ENCODE data around the gene MEST. TPM values are rescaled to one million over a fixed set of nuclear protein-coding genes. Genes with fewer than 3 reads are reported as not detected.
A peak's percentile ranks its signal among the peaks of the same experiment; 100 is the strongest.
"Not testable (repeated sequence)": the region's sequence is repeated elsewhere in the genome, so short reads cannot be mapped to it uniquely, and the experiment has no call there.

MEST gene
- total and polyA plus RNA-seq, 7 experiments from 2014 or later: 1.6 to 8.7 (median 4.6) TPM

DNA sequence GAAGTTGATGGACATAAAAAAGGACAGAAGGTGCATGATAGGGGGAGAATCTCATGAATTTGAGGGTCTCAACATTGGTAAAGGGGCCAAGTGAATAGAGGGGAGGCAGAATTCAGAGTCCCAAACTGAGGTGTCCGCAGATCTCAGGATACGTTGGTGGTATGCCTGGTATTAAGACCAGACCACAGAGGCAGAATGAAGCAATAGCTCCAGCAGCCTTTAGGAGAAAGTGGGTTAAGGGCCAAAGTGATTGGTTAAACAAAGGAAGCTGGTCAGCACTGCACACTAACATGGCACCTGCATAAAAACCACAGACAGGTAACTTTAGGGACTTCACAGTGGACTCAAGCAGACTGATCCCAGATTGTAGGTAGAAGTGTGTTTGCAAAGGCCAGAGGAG, 37.5 kb downstream of the MEST start:
- ChIA-PET CTCF (no interaction called here), POLR2A (no interaction called here)
- no peaks in the 10 kb centered on the region for H3K27me3 Mint-ChIP-seq
- H3K27ac ChIP-seq (ENCODE audit: low read depth, low read length): no peak overlapping the region
- ATAC-seq: no peak
- H3K4me1 ChIP-seq (ENCODE audit: control insufficient read depth in 2 of 2, insufficient read depth in 2 of 2, low read length in 2 of 2): no peaks in the 10 kb centered on the region
- no peaks in the 10 kb centered on the region for H3K9me3 Mint-ChIP-seq
- no peak for DNase-seq
- no peaks in the 10 kb centered on the region for H3K27me3 ChIP-seq (ENCODE audit: control insufficient read depth in 2 of 2, insufficient read depth in 2 of 2, low read length in 2 of 2)
- peaks cover 0 to 14% (median 0%) of the 10 kb centered on the region in 3 experiments for H3K36me3 ChIP-seq (ENCODE audit: control insufficient read depth in 2 of 3, insufficient read depth in 3 of 3, low read length in 3 of 3)
- peaks cover 0 to 4% (median 0%) of the 10 kb centered on the region in 7 donors for H3K4me1 Mint-ChIP-seq
- no peak overlapping the region for H3K4me3 ChIP-seq (ENCODE audit: low read length)
- no peak overlapping the region for H3K4me3 Mint-ChIP-seq
- no peaks in the 10 kb centered on the region for H3K9me3 ChIP-seq (ENCODE audit: control insufficient read depth in 2 of 3, low read length in 3 of 3)
- peak overlapping the region in 1 of 9 donors; percentile 30 for H3K27ac Mint-ChIP-seq
- peaks cover 0 to 25% (median 17%) of the 10 kb centered on the region in 5 donors for H3K36me3 Mint-ChIP-seq
- intact Hi-C loops (cut with micrococcal nuclease): no loop called here

DNA sequence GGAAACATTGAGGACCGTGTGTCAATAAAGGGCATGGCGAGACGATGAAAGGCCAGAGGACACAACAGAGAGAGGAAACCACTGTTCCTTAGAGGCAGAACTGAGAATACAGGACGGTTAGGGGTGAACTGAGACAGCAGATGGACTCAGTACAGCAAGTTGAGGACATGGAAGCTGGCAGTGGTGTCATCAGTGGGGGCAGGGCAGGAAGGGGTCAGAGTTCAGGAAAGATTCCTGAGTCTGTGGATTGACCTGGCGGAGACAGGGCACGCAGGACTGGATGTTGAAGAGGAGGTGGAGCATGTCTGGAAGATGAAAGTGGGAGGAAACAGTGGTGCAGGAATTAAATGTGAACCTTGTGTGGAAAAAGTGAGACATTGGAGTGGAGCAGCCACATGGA, 46.0 kb downstream of the MEST start:
- POLR2A ChIA-PET; H3K27me3 Mint-ChIP-seq; H3K9me3 Mint-ChIP-seq; H3K27ac Mint-ChIP-seq; H3K27ac ChIP-seq (ENCODE audit: low read depth, low read length); H3K4me1 ChIP-seq (ENCODE audit: control insufficient read depth in 2 of 2, insufficient read depth in 2 of 2, low read length in 2 of 2); H3K4me3 Mint-ChIP-seq; H3K36me3 Mint-ChIP-seq; intact Hi-C loops (cut with micrococcal nuclease); H3K9me3 ChIP-seq (ENCODE audit: control insufficient read depth in 2 of 3, low read length in 3 of 3); H3K4me3 ChIP-seq (ENCODE audit: low read length); H3K27me3 ChIP-seq (ENCODE audit: control insufficient read depth in 2 of 2, insufficient read depth in 2 of 2, low read length in 2 of 2); H3K4me1 Mint-ChIP-seq; H3K36me3 ChIP-seq (ENCODE audit: control insufficient read depth in 2 of 3, insufficient read depth in 3 of 3, low read length in 3 of 3); ATAC-seq; CTCF ChIA-PET; DNase-seq: not testable (repeated sequence)

DNA sequence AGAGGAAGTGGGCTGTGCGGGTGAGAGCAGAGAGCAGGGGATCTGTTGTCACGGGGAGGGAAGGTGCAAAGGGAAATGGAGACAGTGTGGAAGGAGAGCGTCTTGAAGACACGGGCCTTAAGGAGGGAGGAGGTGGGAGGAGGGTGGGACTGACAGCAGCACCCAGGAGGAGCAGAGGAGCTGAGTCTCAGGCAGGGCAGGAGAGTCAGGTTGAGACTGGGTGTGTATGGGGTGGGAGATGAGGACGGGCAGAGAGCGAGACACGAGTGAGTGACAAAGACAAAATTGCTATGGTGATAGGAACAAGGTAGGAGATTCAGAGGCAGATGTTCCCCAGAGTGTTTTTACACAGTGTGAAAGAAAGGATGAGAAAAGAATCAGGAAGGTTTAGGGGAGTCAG, 49.4 kb downstream of the MEST start:
- not testable (repeated sequence) for H3K4me1 Mint-ChIP-seq
- peak overlapping the region in 1 of 9 donors; percentile 6 for H3K27ac Mint-ChIP-seq

DNA sequence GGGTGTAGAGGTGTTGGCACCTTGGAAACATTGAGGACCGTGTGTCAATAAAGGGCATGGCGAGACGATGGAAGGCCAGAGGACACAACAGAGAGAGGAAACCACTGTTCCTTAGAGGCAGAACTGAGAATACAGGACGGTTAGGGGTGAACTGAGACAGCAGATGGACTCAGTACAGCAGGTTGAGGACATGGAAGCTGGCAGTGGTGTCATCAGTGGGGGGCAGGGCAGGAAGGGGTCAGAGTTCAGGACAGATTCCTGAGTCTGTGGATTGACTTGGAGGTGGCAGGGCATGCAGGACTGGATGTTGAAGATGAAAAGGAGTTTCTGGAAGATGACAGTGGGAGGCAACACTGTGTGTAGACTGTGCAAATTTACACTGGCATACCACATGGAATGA, 50.4 kb downstream of the MEST start:
- H3K9me3 ChIP-seq (ENCODE audit: control insufficient read depth in 2 of 3, low read length in 3 of 3); H3K36me3 ChIP-seq (ENCODE audit: control insufficient read depth in 2 of 3, insufficient read depth in 3 of 3, low read length in 3 of 3); H3K4me1 Mint-ChIP-seq; POLR2A ChIA-PET; H3K9me3 Mint-ChIP-seq; ATAC-seq; H3K4me3 Mint-ChIP-seq; H3K4me3 ChIP-seq (ENCODE audit: low read length); H3K27me3 Mint-ChIP-seq; H3K27ac ChIP-seq (ENCODE audit: low read depth, low read length); H3K27ac Mint-ChIP-seq; CTCF ChIA-PET; intact Hi-C loops (cut with micrococcal nuclease); DNase-seq; H3K27me3 ChIP-seq (ENCODE audit: control insufficient read depth in 2 of 2, insufficient read depth in 2 of 2, low read length in 2 of 2); H3K4me1 ChIP-seq (ENCODE audit: control insufficient read depth in 2 of 2, insufficient read depth in 2 of 2, low read length in 2 of 2): not testable (repeated sequence)
- peaks cover 0 to 24% (median 4%) of the 10 kb centered on the region in 5 donors for H3K36me3 Mint-ChIP-seq

More for the DNA sequence above, 49.4 kb downstream of the MEST start:
- peaks cover 0 to 19% (median 5%) of the 10 kb centered on the region in 5 donors for H3K36me3 Mint-ChIP-seq
- H3K36me3 ChIP-seq (ENCODE audit: control insufficient read depth in 2 of 3, insufficient read depth in 3 of 3, low read length in 3 of 3); POLR2A ChIA-PET; H3K4me3 Mint-ChIP-seq; H3K9me3 ChIP-seq (ENCODE audit: control insufficient read depth in 2 of 3, low read length in 3 of 3); H3K9me3 Mint-ChIP-seq; H3K27me3 Mint-ChIP-seq; CTCF ChIA-PET; H3K27ac ChIP-seq (ENCODE audit: low read depth, low read length); ATAC-seq; H3K4me3 ChIP-seq (ENCODE audit: low read length); intact Hi-C loops (cut with micrococcal nuclease); DNase-seq; H3K27me3 ChIP-seq (ENCODE audit: control insufficient read depth in 2 of 2, insufficient read depth in 2 of 2, low read length in 2 of 2); H3K4me1 ChIP-seq (ENCODE audit: control insufficient read depth in 2 of 2, insufficient read depth in 2 of 2, low read length in 2 of 2): not testable (repeated sequence)

DNA sequence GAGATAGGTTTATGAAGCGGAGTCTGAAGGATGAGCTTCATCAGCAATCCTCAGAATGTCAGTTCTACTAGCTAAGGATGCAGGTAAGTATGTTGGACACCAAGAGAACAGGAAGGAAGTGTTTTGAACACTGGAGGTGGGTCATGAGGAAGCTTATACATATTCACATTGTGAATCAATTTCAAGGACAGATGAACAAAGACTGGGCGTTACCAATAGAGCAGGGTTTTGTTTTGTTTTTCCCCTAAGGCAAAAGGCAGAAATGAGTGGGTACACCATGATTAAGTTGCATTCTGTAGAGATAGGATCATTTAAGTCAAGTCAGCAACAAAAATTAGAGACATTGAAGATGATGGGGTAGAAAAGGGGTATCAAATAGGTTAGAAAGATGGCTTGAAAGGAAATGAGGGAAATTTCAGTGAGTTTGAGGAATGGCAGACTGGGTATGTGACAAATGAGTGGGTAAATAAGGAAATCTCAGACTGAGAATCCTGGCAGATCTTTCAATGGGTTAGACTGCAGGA, 51.7 kb downstream of the MEST start:
- no peaks in the 10 kb centered on the region for H3K27me3 Mint-ChIP-seq
- Histone ChIP-seq H3K36me3 (ENCODE audit: control insufficient read depth in 2 of 3, insufficient read depth in 3 of 3, low read length in 3 of 3) (peaks cover 0 to 6% (median 0%) of the 10 kb centered on the region in 3 experiments), H3K27ac (ENCODE audit: low read depth, low read length) (no peak overlapping the region), H3K4me3 (ENCODE audit: low read length) (no peak overlapping the region), H3K4me1 (ENCODE audit: control insufficient read depth in 2 of 2, insufficient read depth in 2 of 2, low read length in 2 of 2) (no peaks in the 10 kb centered on the region), H3K9me3 (ENCODE audit: control insufficient read depth in 2 of 3, low read length in 3 of 3) (no peaks in the 10 kb centered on the region), H3K27me3 (ENCODE audit: control insufficient read depth in 2 of 2, insufficient read depth in 2 of 2, low read length in 2 of 2) (no peaks in the 10 kb centered on the region)
- no peak overlapping the region for H3K4me3 Mint-ChIP-seq
- intact Hi-C loops (cut with micrococcal nuclease): no loop called here
- no peaks in the 10 kb centered on the region for H3K9me3 Mint-ChIP-seq
- POLR2A ChIA-PET: no interaction called here
- H3K36me3 Mint-ChIP-seq: peaks cover 0 to 29% (median 5%) of the 10 kb centered on the region in 5 donors
- H3K27ac Mint-ChIP-seq: no peak overlapping the region
- no peak for ATAC-seq
- no peaks in the 10 kb centered on the region for H3K4me1 Mint-ChIP-seq
- no peak for DNase-seq
- CTCF ChIA-PET: no interaction called here

DNA sequence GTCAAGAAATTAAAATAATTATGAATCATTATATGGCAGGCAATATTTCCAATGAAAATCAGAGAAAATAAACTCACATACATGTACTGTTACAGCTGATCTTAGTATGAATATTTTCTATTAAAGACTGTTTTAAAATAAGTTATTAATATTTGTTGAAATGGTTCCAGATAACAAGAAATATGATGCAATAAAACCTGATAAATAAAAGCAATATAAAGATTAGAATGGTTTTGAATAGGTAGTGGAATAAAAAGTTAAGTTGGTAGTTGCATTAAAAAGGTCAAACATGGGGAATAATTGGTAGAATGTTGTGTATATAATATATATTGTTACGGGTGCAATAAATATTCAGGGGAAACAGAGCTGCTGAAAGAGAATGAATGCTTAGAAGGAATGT, 52.5 kb downstream of the MEST start:
- no peaks in the 10 kb centered on the region for H3K4me1 Mint-ChIP-seq
- CTCF ChIA-PET: no interaction called here
- peaks cover 0 to 6% (median 0%) of the 10 kb centered on the region in 3 experiments for H3K36me3 ChIP-seq (ENCODE audit: control insufficient read depth in 2 of 3, insufficient read depth in 3 of 3, low read length in 3 of 3)
- intact Hi-C loops (cut with micrococcal nuclease): no loop called here
- DNase-seq: no peak
- H3K4me3 ChIP-seq (ENCODE audit: low read length): no peak overlapping the region
- no peak overlapping the region for H3K27ac Mint-ChIP-seq
- peaks cover 0 to 32% (median 8%) of the 10 kb centered on the region in 5 donors for H3K36me3 Mint-ChIP-seq
- H3K27me3 Mint-ChIP-seq: no peaks in the 10 kb centered on the region
- H3K27me3 ChIP-seq (ENCODE audit: control insufficient read depth in 2 of 2, insufficient read depth in 2 of 2, low read length in 2 of 2): no peaks in the 10 kb centered on the region
- no peaks in the 10 kb centered on the region for H3K9me3 ChIP-seq (ENCODE audit: control insufficient read depth in 2 of 3, low read length in 3 of 3)
- no peaks in the 10 kb centered on the region for H3K9me3 Mint-ChIP-seq
- H3K4me1 ChIP-seq (ENCODE audit: control insufficient read depth in 2 of 2, insufficient read depth in 2 of 2, low read length in 2 of 2): no peaks in the 10 kb centered on the region
- ATAC-seq: no peak
- POLR2A ChIA-PET: no interaction called here
- no peak overlapping the region for H3K27ac ChIP-seq (ENCODE audit: low read depth, low read length)
- no peak overlapping the region for H3K4me3 Mint-ChIP-seq

DNA sequence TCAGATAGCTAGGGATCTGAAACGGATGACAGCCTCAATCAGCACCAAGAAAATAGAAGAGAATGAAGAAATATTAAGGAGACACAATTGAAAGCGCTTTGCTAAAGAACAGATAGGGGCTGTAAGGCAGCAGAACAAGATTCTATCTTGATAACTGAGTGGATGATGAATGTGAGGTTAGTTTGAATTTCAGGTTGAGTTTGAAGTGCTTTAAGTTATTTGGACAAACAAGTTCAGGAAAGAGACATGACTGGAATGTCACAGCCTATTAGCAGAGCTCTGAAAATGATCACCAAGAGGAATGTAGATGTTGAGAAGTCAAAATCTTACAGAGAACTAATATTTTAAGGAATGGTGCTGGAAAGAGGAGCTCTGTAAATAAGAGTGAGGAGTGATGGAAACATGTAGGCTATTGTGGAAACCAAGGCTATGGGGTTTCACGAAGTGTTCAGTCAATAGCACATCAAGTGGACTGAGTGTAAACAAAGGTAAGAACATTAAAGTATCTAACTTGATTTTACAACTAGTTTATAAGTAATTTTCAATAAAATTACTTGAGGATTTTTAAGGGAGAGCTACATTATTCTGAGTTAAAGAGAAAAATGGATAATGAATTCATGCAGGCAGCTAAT, 61.6 kb downstream of the MEST start:
- Histone ChIP-seq H3K9me3 (ENCODE audit: control insufficient read depth in 2 of 3, low read length in 3 of 3) (no peaks in the 10 kb centered on the region), H3K27ac (ENCODE audit: low read depth, low read length) (no peak overlapping the region), H3K4me3 (ENCODE audit: low read length) (no peak overlapping the region), H3K27me3 (ENCODE audit: control insufficient read depth in 2 of 2, insufficient read depth in 2 of 2, low read length in 2 of 2) (no peaks in the 10 kb centered on the region), H3K4me1 (ENCODE audit: control insufficient read depth in 2 of 2, insufficient read depth in 2 of 2, low read length in 2 of 2) (no peaks in the 10 kb centered on the region), H3K36me3 (ENCODE audit: control insufficient read depth in 2 of 3, insufficient read depth in 3 of 3, low read length in 3 of 3) (no peaks in the 10 kb centered on the region)
- intact Hi-C loops (cut with micrococcal nuclease): no loop called here
- peaks cover 0 to 3% (median 0%) of the 10 kb centered on the region in 11 donors for H3K9me3 Mint-ChIP-seq
- H3K27ac Mint-ChIP-seq: no peak overlapping the region
- ATAC-seq: no peak
- POLR2A ChIA-PET: no interaction called here
- no peak overlapping the region for H3K4me3 Mint-ChIP-seq
- CTCF ChIA-PET: no interaction called here
- H3K36me3 Mint-ChIP-seq: peaks cover 0 to 62% (median 36%) of the 10 kb centered on the region in 5 donors
- DNase-seq: no peak
- no peaks in the 10 kb centered on the region for H3K4me1 Mint-ChIP-seq
- H3K27me3 Mint-ChIP-seq: no peaks in the 10 kb centered on the region
